HG02571 (cell line): ENCODE measurements around the gene EED.

Experiments
- ATAC-seq: cut with Tn5 transposase; IDR thresholded peaks from one replicate; pipeline ENCODE4 v1.9.1; 2021; ENCODE audit warnings: mild to moderate bottlenecking, moderate library complexity; ENCODE audit not compliant: unreplicated experiment

Gene EED, protein sequence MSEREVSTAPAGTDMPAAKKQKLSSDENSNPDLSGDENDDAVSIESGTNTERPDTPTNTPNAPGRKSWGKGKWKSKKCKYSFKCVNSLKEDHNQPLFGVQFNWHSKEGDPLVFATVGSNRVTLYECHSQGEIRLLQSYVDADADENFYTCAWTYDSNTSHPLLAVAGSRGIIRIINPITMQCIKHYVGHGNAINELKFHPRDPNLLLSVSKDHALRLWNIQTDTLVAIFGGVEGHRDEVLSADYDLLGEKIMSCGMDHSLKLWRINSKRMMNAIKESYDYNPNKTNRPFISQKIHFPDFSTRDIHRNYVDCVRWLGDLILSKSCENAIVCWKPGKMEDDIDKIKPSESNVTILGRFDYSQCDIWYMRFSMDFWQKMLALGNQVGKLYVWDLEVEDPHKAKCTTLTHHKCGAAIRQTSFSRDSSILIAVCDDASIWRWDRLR

DNA sequence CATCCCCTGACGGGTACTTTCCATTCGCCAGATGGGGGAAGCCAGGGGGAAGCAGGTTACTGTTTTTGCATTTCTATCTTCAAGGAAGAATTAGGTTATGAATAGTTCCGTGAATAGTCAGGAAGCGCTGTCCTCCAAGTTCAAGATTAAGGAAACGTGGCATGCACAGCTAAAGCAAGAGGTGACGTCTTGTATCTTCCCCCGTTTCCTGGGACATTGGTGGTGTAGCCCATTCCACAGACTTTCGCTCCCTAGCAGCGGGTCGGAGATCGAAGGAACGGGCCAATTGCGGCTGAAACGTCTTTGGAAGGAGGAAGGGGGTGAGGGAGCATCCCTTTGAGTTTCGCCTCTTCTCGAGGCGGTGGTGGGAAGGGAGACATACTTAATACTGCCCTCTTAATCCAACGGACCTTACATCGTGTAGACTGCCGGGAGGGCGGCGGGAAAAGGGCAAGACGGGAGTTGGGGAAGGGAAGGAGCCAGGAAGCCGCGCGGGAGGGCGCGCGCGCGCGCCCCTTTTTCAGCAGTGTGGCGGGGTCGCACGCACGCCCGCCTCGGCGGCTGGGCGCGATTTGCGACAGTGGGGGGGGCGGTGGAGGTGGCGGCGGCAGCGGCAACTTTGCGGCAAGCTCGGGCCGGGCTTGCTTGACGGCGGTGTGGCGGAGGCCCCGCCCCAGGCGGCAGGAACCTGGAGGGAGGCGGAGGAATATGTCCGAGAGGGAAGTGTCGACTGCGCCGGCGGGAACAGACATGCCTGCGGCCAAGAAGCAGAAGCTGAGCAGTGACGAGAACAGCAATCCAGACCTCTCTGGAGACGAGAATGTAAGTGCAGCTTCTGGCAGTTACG is at the start of gene EED:
TSS of gene EED (plus strand) at position 232 of the 847 bp plus-strand sequence. CDS start at position 709, 477 bp downstream.
- ATAC-seq = peak; percentile 62

DNA sequence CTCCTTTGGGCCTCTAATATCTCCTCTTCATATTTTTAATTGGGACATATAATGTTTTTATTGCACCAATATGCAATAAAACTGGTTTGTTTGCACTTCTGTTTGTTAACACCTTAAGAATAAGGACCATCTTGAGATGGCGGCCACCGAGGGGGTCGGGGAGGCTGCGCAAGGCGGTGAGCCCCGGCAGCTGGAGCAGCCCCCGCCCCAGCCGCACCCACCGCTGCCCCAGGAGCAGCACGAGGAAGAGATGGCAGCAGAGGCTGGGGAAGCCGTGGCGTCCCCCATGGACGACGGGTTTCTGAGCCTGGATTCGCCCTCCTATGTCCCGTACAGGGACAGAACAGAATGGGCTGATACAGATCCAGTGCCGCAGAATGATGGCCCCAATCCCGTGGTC is 49.6 kb upstream of the EED start:
- ATAC-seq = no peak

DNA sequence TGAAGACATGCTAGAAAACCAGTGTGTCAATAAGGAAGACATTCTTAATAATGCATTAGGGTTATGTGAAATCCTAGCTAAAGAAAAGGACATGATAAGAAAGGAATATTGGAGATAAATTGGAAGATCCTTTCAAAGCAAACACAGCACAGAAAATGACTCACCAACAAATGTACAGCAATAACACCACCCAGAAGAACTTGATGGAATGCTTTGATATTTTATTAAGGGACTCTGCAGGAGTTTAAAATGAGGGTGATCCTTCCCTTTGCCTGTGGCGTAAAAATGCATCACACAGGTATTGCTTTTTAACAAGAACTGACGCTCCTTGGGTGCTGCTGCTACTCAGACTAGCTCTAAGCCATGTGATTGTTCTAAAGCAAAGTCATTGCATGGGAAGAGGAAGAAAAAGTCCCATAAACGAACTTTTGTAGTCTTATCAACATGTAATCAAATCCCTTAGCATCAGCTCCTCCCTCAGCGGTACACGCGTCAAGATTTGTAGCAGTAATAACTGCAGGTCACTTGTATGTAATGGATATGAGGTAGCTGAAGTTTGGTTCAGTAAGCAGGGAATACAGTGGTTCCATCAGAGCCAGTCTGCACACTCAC is 48.4 kb upstream of the EED start:
- ATAC-seq = no peak

DNA sequence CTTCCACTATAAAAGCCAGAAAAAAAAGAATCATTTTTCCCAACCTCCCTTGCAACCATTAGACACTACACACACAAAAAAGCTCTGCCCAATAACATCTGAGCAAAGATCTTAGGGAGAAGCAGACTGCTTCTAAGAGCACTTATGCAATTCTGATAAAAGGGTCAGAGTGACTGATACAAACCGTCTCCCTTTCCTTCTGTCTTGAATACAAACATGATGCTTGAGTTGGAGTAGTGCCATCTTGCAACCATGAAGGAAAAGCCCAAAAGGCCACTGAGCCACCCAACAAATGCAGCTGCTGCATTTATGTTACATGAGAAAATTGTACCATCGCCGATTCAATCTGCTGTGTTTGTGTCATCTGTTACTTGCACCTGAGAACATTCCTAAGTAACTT is 47.6 kb upstream of the EED start:
- ATAC-seq = no peak

DNA sequence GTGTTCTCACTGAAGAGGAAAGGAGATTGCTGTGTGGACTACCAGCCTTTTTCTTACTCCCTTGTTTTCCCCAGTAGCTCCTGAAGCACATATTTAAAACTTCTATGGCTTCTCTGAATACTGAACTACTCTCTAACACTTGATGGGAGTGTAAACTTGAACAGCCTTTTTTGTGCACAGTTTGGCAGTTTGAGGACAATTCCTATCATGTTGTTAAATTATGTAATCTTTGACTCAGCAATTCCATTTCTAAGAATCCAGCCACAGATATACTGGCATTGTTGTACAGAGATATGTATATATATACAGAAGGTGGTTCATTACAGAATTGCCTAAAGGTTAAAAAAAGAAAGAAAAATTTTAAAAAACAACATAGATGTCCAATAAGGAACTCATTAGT is 47.1 kb upstream of the EED start:
- no peak for ATAC-seq

DNA sequence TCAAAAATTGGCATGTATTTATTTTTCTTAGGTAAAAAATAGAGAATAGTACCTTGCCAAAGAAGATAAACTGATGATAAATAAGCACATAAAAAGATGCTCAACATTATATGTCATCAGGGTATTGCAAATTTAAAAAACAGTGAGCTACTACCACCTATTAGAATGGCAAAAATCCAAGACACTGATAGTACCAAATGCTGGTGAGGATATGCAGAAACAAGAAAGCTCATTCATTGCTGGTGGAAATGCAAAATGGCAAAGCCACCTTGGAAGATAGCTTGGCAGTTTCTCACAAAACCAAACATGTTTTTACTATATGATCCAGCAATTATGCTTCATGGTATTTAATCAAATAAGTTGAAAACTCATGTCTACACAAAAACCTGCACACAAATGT is 46.4 kb upstream of the EED start:
- no peak for ATAC-seq

DNA sequence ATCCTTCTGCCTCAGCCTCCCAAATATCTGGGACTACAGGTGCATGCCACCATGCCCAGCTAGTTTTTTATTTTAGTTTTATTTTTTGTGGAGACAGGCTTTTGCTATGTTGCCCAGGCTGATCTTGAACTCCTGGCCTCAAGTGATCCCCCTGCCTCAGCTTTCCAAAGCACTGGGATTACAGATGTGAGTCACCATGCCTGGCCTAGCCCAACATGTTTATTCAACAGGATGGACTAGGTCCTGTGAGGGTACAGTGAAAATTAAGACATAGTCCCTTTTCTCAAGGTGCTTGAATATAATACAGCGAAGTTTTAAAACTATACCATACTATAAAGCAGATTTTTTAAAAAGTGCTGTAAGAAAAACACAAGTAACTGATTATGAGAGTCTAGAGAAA is 45.2 kb upstream of the EED start:
- no peak for ATAC-seq

DNA sequence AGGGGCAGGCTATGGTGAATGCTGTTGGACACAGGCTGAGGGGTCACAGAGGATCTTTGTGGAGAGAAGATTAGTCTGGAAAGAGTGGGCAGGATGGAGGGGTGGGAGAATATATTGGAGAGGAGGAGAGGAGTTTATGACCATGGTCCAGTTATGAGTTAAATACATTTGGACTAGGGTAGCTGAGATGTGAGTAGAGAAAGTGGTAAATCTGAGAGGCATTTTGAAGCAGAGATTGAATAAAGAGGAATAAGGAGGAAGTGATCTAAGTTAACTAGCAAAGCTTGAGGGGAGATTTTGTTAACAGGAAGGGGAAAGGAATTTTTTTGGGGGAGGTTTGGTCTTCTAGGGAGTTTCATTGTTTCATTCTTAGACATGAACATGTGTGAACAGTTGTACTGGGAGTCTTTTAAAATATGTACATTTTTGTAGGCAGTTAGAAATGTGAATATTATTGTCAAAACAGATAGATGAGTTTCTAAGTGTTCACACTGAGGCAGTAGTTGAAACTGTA is 43.1 kb upstream of the EED start:
- no peak for ATAC-seq

DNA sequence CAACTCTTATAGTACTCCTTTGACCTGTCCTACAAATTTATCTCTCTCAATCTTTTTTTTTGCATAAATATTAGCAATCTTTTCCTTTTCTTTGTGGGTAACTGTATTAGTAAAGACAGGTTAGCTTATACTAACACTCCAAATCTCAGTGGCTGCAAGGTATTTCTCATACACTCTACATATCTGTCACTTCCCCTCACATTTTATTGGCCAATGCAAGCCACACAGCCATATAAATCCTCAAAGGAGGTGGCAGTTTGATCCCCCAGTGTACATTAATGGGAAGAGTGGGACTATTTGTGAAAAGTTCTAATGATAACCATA is 42.6 kb upstream of the EED start:
- no peak for ATAC-seq

DNA sequence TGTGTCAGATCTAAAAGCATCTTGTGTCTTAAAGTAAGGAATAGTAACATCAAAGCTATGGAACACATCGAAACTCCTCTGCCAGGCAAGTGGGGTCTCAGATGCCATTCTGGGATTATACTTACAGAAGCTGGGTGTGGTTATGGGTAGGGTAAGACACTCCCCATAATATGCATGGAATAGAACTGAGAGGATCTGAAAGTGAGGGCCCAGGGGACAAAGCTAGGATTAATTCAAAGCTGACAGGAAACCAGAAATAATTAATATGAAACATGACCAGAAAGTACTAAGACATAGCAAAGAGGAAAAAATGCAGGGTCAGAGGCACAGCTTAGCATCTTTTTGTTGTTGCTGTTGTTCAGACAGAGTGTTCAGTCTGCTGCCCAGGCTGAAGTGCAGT is 40.2 kb upstream of the EED start:
- ATAC-seq = no peak

DNA sequence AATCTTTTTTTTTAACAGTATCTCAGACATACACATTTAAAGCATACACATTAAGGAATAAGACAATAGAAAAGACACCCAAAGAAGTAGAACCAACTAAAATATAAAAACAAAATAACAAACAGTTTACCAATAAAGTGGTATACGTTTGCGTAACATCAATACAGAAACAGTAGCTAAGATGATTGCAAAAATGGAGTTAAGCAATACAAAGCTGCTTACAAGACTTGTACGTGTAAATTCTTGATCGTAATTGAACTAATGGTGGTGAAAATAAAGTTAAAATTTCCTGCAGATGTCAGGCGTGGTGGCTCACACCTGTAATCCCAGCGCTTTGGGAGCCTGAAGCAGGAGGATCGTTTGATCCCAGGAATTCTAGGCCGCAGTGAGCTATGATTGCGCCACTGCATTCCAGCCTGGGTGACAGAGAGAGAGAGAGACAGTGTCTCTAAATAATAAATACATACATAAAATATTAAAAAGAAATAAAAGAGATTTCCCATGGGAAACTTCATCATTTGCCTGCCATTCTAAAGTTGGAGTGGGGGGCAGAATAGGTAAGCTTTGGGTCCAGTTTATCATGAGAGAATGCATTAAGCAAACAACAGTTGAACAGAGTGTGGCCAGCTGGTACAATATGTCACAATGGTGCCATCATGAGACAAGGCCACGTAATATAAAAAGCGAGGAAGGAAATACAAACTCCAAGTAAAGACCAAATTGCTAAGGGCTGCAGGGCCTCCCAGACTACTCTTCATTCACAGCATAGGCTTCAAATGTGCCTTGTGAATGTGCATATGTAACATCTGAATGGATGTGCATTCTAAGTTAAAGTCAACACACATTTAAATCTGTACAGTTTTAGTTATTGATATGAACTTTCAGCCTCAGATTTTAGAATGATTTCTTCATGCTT is 38.9 kb upstream of the EED start:
- ATAC-seq = no peak

DNA sequence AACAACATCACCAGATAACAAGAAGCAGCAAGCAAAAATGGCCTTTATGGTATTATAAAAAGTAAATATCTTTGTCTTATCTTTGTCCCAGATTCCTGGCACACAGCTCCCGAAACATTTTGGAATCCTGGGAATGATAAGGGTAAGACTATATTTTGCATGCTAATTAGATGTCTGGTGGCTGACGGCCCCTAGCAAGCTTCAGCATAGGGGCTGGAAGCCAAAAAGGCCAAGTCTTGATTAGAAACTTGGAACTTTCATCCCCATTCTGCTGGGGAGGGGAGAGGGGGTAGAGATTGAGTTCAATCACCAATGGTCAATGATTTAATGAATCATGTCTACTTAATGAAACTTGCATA is 38.2 kb upstream of the EED start:
- ATAC-seq = no peak

DNA sequence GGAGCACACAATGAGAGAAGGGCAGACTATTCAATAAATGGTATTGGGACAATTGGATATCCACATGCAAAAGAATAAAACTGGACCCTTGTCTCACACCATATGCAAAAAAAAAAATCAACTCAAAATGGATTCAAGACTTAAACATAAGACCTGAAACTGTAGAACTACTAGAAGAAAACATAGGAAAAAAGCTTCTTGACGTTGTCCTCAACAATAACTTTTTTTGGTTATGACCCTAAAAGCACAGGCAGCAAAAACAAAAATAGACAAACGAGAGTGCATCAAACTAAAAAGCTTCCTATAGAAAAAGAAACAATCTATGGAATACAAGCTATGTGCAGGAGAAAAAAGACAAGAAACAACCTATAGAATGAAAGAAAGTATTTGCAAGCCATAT is 37.1 kb upstream of the EED start:
- ATAC-seq = no peak

DNA sequence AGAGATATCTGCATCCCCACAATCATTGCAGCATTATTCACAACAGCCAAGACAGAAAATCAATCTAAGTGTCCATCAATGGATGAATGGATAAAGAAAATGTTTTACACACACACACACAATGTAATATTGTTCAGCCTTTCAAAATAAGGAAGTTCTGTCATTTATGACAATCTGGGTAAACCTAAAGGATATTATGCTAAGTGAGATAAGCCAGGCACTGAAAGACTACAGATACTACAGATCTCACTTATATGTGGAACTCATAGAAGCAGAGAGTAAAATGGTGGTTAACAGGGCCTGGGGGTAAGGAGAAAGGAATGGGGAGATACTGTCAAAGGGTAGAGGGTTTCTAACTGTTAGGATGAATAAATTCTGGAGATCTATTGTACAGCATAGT is 36.0 kb upstream of the EED start:
- ATAC-seq = no peak

DNA sequence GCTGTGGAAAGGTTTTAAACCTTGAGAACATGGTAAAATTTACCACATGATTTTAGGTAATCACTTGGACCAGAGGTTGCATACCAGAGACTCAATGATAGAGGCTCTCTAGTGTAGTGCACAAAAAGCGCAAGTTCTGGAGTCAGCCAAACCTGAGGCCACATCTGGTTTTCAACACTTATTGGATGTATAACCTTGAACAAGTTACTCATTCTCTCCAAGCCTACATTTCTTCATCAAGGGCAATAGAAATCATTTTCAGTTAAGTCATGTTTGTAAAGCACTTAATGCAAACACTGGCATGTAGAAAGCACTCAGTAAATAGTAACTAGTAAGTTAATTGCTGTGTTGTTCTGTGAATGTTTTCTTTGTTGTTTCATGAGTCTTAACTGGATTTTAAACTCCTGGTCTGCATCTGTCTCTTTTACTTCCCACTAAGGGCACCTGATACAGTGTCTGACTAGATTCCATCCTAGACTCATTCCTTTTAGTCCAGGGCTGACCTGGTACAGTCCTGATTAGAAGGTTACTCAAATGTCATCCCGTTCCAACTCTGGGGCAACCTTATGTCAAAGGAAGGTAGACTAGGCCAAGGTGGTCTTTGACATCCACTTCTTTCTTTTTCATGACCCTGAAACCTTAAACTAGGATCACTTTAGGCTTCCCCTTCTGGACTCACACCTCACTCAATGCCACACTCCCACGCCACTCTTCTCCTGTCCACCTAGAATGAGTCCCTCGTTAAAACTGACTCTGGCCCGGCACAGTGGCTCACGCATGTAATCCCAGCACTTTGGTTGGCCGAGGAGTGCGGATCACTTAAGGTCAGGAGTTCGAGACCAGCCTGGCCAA is 34.5 kb upstream of the EED start:
- ATAC-seq = no peak

DNA sequence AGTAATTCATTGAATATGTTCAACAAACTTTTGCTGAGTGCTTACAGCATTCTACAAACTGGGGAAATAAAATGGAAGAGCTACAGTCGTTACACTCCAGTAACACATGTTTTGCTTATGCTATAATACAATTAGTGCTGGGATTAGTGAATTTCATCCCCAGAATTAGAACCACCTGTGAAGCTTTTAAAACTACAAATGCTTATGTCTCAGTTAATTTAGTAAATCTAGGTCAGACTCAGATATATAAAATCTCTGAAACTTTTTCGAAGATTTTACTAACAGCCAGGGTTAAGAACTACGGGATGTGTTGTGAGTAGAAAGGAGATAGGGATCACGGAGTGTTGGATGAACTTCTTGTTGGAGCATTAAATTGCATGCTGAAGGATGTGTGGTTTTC is 33.7 kb upstream of the EED start:
- no peak for ATAC-seq

DNA sequence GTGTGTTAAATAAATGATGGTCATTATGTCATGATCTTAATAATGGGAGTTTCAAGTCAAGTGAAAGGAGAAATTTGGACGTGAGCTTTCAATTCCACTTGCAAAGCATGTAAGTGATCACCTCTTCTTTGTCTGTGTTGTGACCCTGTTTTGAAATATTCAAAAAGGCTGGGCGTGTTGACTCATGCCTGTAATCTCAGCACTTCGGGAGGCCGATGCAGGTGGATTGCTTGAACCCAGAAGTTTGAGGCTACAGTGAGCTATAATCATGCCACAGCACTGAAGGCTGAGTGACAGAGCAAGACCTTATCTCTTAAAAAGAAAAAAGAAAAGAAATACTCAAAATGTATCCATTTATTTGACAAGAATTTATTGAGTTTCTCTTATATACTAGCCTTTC is 32.9 kb upstream of the EED start:
- ATAC-seq = peak; percentile 49

DNA sequence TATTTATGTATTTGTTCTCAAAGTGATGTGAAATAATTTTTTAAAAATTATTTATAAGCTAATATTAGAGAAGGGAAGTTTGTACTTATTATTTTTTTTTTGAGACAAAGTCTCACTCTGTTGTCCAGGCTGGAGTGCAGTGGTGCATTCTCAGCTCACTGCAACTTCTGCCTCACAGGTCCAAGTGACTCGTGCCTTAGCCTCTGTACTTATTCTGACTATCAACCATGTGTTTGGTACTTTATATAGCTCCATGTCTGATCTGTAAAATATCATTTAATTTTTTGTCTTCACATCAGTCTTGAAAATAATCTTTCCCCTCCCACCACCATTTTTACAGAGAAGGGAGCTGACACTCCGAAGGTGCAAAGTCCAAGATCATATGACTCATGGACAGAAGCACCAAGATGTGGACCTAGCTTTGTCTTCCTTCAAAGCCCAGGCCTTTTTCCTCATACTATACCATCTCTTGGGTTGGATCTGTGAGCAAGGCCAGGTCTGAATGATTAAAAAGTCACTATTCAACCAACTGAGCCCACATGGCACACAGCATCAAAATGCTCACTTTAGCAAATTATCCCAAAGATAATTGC is 32.4 kb upstream of the EED start:
- ATAC-seq = no peak

DNA sequence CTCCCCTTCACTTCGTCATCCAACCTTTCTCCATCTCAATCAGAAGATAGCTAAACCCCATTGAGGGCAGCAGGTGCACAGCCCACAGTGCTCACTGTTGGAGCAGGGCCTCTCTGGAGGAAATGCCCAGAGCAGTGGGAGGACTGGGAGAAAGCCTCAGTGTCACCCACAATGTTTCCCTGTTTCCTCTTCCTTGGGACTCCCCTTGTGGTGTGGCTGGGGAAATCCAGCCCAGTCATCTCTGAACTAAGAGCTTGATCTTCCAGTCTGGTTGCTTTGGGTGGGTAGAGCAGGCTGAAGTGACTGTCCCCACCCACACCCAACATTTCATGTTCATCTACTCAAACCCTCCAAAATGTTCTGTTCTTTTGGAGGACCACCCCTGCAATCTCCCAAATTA is 29.8 kb upstream of the EED start:
- ATAC-seq = peak; percentile 49
